ENCODE data around the gene CIAPIN1. TPM values are rescaled to one million over a fixed set of nuclear protein-coding genes. Genes with fewer than 3 reads are reported as not detected.

CIAPIN1 gene
- total and polyA plus RNA-seq, 8 donors, result 14.0 to 146 (median 32.7) TPM

- intact Hi-C loops (cut with DNase I; ENCODE audit: low total_unique reads), result no loop called here
- Histone ChIP-seq H3K4me3 (no peak overlapping the region), H3K27ac (no peak overlapping the region), H3K36me3 (no peaks in the 10 kb centered on the region), H3K4me1 (peaks cover 4 to 21% (median 8%) of the 10 kb centered on the region in 4 donors), H3K9me3 (no peaks in the 10 kb centered on the region), H3K27me3 (no peaks in the 10 kb centered on the region)
- no peak for TF ChIP-seq CTCF (IDR thresholded peaks at IDR 0.05)
- no peak for TF ChIP-seq EP300 (IDR thresholded peaks at IDR 0.05)
- TF ChIP-seq POLR2A (IDR thresholded peaks at IDR 0.05), result no peak
- no peak for TF ChIP-seq POLR2AphosphoS5 (IDR thresholded peaks at IDR 0.05)
- DNase-seq, result no peak
- 86 to 93% (median 91%) methylated on average over 5 of the region's 5 CpGs for WGBS, 5 donors
Observed at GRCh38 chr16:57395026-57395425, 52.2 kb downstream of the CIAPIN1 start.

GRCh38 chr16:57394444-57394843, 52.7 kb downstream of the CIAPIN1 start:
- no peak overlapping the region for H3K27ac ChIP-seq
- TF ChIP-seq EP300 (IDR thresholded peaks at IDR 0.05), result no peak
- TF ChIP-seq CTCF (IDR thresholded peaks at IDR 0.05), result no peak
- TF ChIP-seq POLR2A (IDR thresholded peaks at IDR 0.05), result no peak
- TF ChIP-seq POLR2AphosphoS5 (IDR thresholded peaks at IDR 0.05), result no peak
- H3K4me3 ChIP-seq, result no peak overlapping the region
- H3K27me3 ChIP-seq, result no peaks in the 10 kb centered on the region
- H3K36me3 ChIP-seq, result no peaks in the 10 kb centered on the region
- intact Hi-C loops (cut with DNase I; ENCODE audit: low total_unique reads), result no loop called here
- no peaks in the 10 kb centered on the region for H3K9me3 ChIP-seq
- 45 to 59% (median 54%) methylated on average over 7 of the region's 7 CpGs for WGBS, 5 donors
- peak; percentile 51 to 68 for DNase-seq
- H3K4me1 ChIP-seq, result peaks cover 4 to 21% (median 8%) of the 10 kb centered on the region in 4 donors

- peak; percentile 63 to 74 for DNase-seq
- no peaks in the 10 kb centered on the region for H3K36me3 ChIP-seq
- intact Hi-C loops (cut with DNase I; ENCODE audit: low total_unique reads), result no loop called here
- H3K4me3 ChIP-seq, result no peak overlapping the region
- peaks cover 5 to 29% (median 8%) of the 10 kb centered on the region in 4 donors for H3K4me1 ChIP-seq
- 21 to 53% (median 50%) methylated on average over 1 of the region's 1 CpG for WGBS, 5 donors
- peak overlapping the region in 4 of 5 donors; percentile 7 to 69 (median 54) for H3K27ac ChIP-seq
- no peaks in the 10 kb centered on the region for H3K27me3 ChIP-seq
- no peaks in the 10 kb centered on the region for H3K9me3 ChIP-seq
- TF ChIP-seq EP300 (IDR thresholded peaks at IDR 0.05) (no peak), POLR2AphosphoS5 (IDR thresholded peaks at IDR 0.05) (peak in 1 of 3 donors; percentile 60), POLR2A (IDR thresholded peaks at IDR 0.05) (no peak)
Observed at GRCh38 chr16:57392694-57393093, 54.5 kb downstream of the CIAPIN1 start.

GRCh38 chr16:57391708-57392107, 55.5 kb downstream of the CIAPIN1 start:
- WGBS, 5 donors, result 85 to 98% (median 89%) methylated on average over 5 of the region's 5 CpGs
- Histone ChIP-seq H3K9me3 (no peaks in the 10 kb centered on the region), H3K36me3 (no peaks in the 10 kb centered on the region), H3K27ac (peak overlapping the region in 1 of 5 donors; percentile 69), H3K4me1 (peaks cover 5 to 31% (median 13%) of the 10 kb centered on the region in 4 donors), H3K4me3 (no peak overlapping the region), H3K27me3 (no peaks in the 10 kb centered on the region)
- TF ChIP-seq POLR2AphosphoS5 (IDR thresholded peaks at IDR 0.05), result no peak
- TF ChIP-seq POLR2A (IDR thresholded peaks at IDR 0.05), result no peak
- no peak for TF ChIP-seq EP300 (IDR thresholded peaks at IDR 0.05)
- TF ChIP-seq CTCF (IDR thresholded peaks at IDR 0.05), result no peak
- DNase-seq, result no peak
- intact Hi-C loops (cut with DNase I; ENCODE audit: low total_unique reads), result no loop called here

- Histone ChIP-seq H3K36me3 (no peaks in the 10 kb centered on the region), H3K4me3 (no peak overlapping the region), H3K27ac (no peak overlapping the region), H3K27me3 (no peaks in the 10 kb centered on the region), H3K4me1 (peaks cover 5 to 35% (median 15%) of the 10 kb centered on the region in 4 donors), H3K9me3 (no peaks in the 10 kb centered on the region)
- WGBS, 5 donors, result 77 to 88% (median 81%) methylated on average over 4 of the region's 4 CpGs
- intact Hi-C loops (cut with DNase I; ENCODE audit: low total_unique reads), result no loop called here
- TF ChIP-seq POLR2AphosphoS5 (IDR thresholded peaks at IDR 0.05) (no peak), EP300 (IDR thresholded peaks at IDR 0.05) (no peak)
- DNase-seq, result no peak
Observed at GRCh38 chr16:57391300-57391699, 55.9 kb downstream of the CIAPIN1 start.

Data from stomach (tissue), 9 donors.